Spleen (tissue), 11 donors: ENCODE measurements around the gene TBC1D24. TPM values are rescaled to one million over a fixed set of nuclear protein-coding genes. Genes with fewer than 3 reads are reported as not detected.

Experiments
- DNase-seq: peaks from one replicate; pipeline ENCODE4 v3.0.0-alpha.2; 2020
- H3K27ac ChIP-seq, 8 donors: fragments of 200-600 bp; sonication (generic) in 7 of 8; 1 replicate in 4 of 8; 2 replicates in 4 of 8; pipeline versions ENCODE4 v1.5.0 to v1.8.0; 2016 to 2021; ENCODE audit warnings: inconsistent platforms in 4 of 8, mild to moderate bottlenecking in 4 of 8, moderate library complexity in 1 of 8
- H3K27me3 ChIP-seq, 7 donors: fragments of 200-600 bp; sonication (generic) in 6 of 7; replicated peaks in 1 of 7; 1 replicate in 4 of 7; 2 replicates in 3 of 7; pipeline versions ENCODE4 v1.5.0 to v1.8.0; 2016 to 2021; ENCODE audit warnings: inconsistent platforms in 3 of 7, mild to moderate bottlenecking in 1 of 7
- H3K36me3 ChIP-seq, 6 donors: fragments of 200-600 bp; sonication (generic) in 5 of 6; 1 replicate in 4 of 6; 2 replicates in 2 of 6; pipeline versions ENCODE4 v1.5.0 to v1.8.0; 2016 to 2021; ENCODE audit warnings: inconsistent platforms in 2 of 6
- H3K4me1 ChIP-seq, 6 donors: fragments of 200-600 bp; sonication (generic) in 5 of 6; 1 replicate in 3 of 6; 2 replicates in 3 of 6; pipeline versions ENCODE4 v1.5.0 to v1.8.0; 2016 to 2021; ENCODE audit warnings: inconsistent platforms in 3 of 6
- H3K4me3 ChIP-seq, 8 donors: fragments of 200-600 bp; sonication (generic) in 7 of 8; 1 replicate in 4 of 8; 2 replicates in 4 of 8; pipeline versions ENCODE4 v1.5.0 to v1.8.0; 2016 to 2021; ENCODE audit warnings: inconsistent platforms in 4 of 8, mild to moderate bottlenecking in 4 of 8, moderate library complexity in 2 of 8
- H3K9me3 ChIP-seq, 8 donors: fragments of 200-600 bp; sonication (generic) in 7 of 8; 1 replicate in 4 of 8; 2 replicates in 4 of 8; pipeline versions ENCODE4 v1.5.0 to v1.8.0; 2016 to 2021; ENCODE audit warnings: inconsistent platforms in 4 of 8
- POLR2A ChIP-seq, 3 donors: fragments of 450-650 bp; IDR thresholded peaks; one replicate each; pipeline ENCODE4 v1.5.1; 2017; ENCODE audit warnings: antibody characterized with exemption in 3 of 3, mild to moderate bottlenecking in 1 of 3
- POLR2AphosphoS5 ChIP-seq, 3 donors: sonication (generic); formaldehyde crosslinking; IDR thresholded peaks; one replicate each; pipeline ENCODE4 v1.5.1; 2017; ENCODE audit warnings: antibody characterized with exemption in 3 of 3
- WGBS, 5 donors: extraction: QIAGEN DNeasy Blood & Tissue Kit in 3 of 5; methylation state at CpG; one replicate each; pipeline versions ENCODE4 v1.1.5 to v1.1.7; 2013 to 2018; 5-methylcytosine and 5-hydroxymethylcytosine counted together
- intact Hi-C: fragments of 100-400 bp; cut with DNase I; formaldehyde crosslinking; loops from one replicate; pipeline ENCODE4 v1.15.0; 2023; ENCODE audit warnings: low total_unique reads
- polyA plus RNA-seq, 3 donors: library from polyadenylated mRNA; stranded (reverse); fragments of 200-250 nt; gene quantifications; one replicate each; pipeline ENCODE4 v1.2.1, GENCODE V29; 2013
- total RNA-seq, 7 donors: library from RNA; depleted of rRNA in 3 of 7; stranded (reverse); fragments of >200 nt in 3 of 7; fragmentation: NEBNext Ultra II Directional in 4 of 7; extraction: Animal tissue kit (Norgen Biotek cat#: 25700) in 4 of 7; gene quantifications; one replicate each; pipeline versions ENCODE4 v1.1.0 to v1.2.1, GENCODE V29; 2016 to 2021
- TF ChIP-seq, protein P1 (sequence below), 11 experiments: fragments of 200-600 bp in 7 of 11; fragments of 450-650 bp in 4 of 11; sonication (generic) in 4 of 11; IDR thresholded peaks in 8 of 11; conservative IDR thresholded peaks in 3 of 11; 1 replicate in 7 of 11; 2 replicates in 4 of 11; pipeline versions ENCODE4 v1.4.0 to v1.8.0; 2016 to 2021; ENCODE audit warnings: antibody characterized with exemption in 11 of 11, inconsistent platforms in 4 of 11, mild to moderate bottlenecking in 1 of 11
- donor health status: healthy with polysubstance abuse.
- donor health status: DM: no; HTN: no; CAD: no; lungs with moderate emphysema.
- donor health status: DM: no; HTN: no; CAD: no.
- donor health status: Bipolar disorder and iron deficiency.
- donor health status: healthy.
- donor health status: DM: no; HTN: no; CAD: no.
- donor health status: DM: yes; HTN: yes; CAD: no.

TBC1D24 gene
- total and polyA plus RNA-seq, 10 donors, result 2.2 to 15.3 (median 11.3) TPM

DNA sequence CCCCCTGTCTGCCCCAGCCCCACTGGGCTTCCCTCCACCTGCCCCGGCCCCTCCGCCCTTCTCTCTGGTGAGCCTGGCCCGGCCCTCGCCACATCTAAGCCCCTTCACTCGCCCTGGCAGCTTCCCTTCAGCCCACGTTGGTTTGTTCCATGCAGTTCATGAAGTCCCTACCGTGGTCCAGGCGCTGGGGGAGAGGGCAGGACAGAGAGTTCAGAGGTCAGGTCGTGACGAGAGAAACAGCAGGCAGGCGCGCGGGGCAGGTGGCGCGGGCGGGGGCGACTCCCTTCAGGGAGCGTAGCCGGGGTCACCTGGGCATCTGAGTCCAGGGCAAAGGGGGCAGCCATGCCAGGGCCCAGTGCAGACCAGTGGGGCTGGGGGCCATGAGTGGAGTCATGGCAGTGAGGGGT is 23.9 kb upstream of the TBC1D24 start:
- 94 to 98% (median 95%) methylated on average over 19 of the region's 19 CpGs for WGBS, 5 donors
- no peak for DNase-seq
- peaks cover 2 to 100% (median 39%) of the 10 kb centered on the region in 6 donors for H3K36me3 ChIP-seq

DNA sequence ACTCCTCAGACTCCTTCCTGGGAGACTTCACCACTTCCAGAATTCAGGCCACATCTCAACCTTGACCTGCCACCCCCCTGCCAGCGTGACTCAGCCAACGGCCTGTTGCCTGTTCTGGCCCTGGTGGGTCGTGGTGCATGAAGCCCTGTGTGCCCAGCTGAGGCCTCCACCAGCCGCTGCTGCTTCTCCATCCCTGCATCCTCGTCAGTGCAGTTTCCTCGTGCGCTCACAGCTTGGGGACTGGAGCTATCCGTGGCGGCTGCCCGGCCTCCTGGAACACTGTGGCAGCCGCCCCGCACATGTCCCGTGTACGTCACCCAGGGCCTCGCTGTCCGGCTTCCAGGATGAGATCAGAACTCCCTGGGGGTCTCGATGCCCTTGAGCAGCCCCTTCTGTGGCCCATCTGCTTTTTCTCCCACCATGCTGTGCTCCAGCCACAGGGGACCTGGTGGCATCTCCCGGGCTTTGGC is 23.0 kb upstream of the TBC1D24 start:
- Histone ChIP-seq H3K4me3 (no peak overlapping the region), H3K9me3 (no peaks in the 10 kb centered on the region), H3K27me3 (no peaks in the 10 kb centered on the region), H3K36me3 (peaks cover 0 to 100% (median 34%) of the 10 kb centered on the region in 6 donors), H3K27ac (no peak overlapping the region), H3K4me1 (no peaks in the 10 kb centered on the region)
- TF ChIP-seq POLR2AphosphoS5 (IDR thresholded peaks at IDR 0.05) (no peak), POLR2A (IDR thresholded peaks at IDR 0.05) (no peak)
- TF ChIP-seq, protein P1, sequence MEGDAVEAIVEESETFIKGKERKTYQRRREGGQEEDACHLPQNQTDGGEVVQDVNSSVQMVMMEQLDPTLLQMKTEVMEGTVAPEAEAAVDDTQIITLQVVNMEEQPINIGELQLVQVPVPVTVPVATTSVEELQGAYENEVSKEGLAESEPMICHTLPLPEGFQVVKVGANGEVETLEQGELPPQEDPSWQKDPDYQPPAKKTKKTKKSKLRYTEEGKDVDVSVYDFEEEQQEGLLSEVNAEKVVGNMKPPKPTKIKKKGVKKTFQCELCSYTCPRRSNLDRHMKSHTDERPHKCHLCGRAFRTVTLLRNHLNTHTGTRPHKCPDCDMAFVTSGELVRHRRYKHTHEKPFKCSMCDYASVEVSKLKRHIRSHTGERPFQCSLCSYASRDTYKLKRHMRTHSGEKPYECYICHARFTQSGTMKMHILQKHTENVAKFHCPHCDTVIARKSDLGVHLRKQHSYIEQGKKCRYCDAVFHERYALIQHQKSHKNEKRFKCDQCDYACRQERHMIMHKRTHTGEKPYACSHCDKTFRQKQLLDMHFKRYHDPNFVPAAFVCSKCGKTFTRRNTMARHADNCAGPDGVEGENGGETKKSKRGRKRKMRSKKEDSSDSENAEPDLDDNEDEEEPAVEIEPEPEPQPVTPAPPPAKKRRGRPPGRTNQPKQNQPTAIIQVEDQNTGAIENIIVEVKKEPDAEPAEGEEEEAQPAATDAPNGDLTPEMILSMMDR (IDR thresholded peaks at IDR 0.05 in 8 of 11, conservative IDR thresholded peaks at IDR 0.05 in 3 of 11), result no peak
- WGBS, 5 donors, result 91 to 96% (median 95%) methylated on average over 18 of the region's 18 CpGs
- intact Hi-C loops, result no loop called here
- no peak for DNase-seq

More for the DNA sequence above, 23.9 kb upstream of the TBC1D24 start:
- no peak overlapping the region for H3K4me3 ChIP-seq
- H3K27me3 ChIP-seq, result no peaks in the 10 kb centered on the region
- H3K9me3 ChIP-seq, result no peaks in the 10 kb centered on the region
- no peaks in the 10 kb centered on the region for H3K4me1 ChIP-seq
- H3K27ac ChIP-seq, result no peak overlapping the region
- no peak for TF ChIP-seq POLR2AphosphoS5 (IDR thresholded peaks at IDR 0.05)
- TF ChIP-seq, protein P1 (IDR thresholded peaks at IDR 0.05 in 8 of 11, conservative IDR thresholded peaks at IDR 0.05 in 3 of 11), result no peak
- no peak for TF ChIP-seq POLR2A (IDR thresholded peaks at IDR 0.05)
- intact Hi-C loops, result no loop called here

- Histone ChIP-seq H3K27ac (no peak overlapping the region), H3K9me3 (no peaks in the 10 kb centered on the region), H3K36me3 (peaks cover 0 to 100% (median 32%) of the 10 kb centered on the region in 6 donors), H3K4me3 (no peak overlapping the region), H3K27me3 (no peaks in the 10 kb centered on the region), H3K4me1 (no peaks in the 10 kb centered on the region)
- TF ChIP-seq POLR2A (IDR thresholded peaks at IDR 0.05) (no peak), POLR2AphosphoS5 (IDR thresholded peaks at IDR 0.05) (no peak)
- TF ChIP-seq, protein P1 (IDR thresholded peaks at IDR 0.05 in 8 of 11, conservative IDR thresholded peaks at IDR 0.05 in 3 of 11), result no peak
- DNase-seq, result no peak
- 97 to 100% (median 97%) methylated on average over 8 of the region's 8 CpGs for WGBS, 5 donors
- intact Hi-C loops, result no loop called here
These were observed 22.3 kb upstream of the TBC1D24 start for GRCh38 chr16:2452650-2453049.

- no peaks in the 10 kb centered on the region for H3K27me3 ChIP-seq
- H3K36me3 ChIP-seq, result peaks cover 0 to 76% (median 19%) of the 10 kb centered on the region in 6 donors
- 92 to 98% (median 95%) methylated on average over 23 to 28 of the region's 28 CpGs for WGBS, 5 donors
- H3K4me3 ChIP-seq, result no peak overlapping the region
- H3K27ac ChIP-seq, result no peak overlapping the region
- intact Hi-C loops, result no loop called here
- peaks cover 0 to 17% (median 14%) of the 10 kb centered on the region in 6 donors for H3K4me1 ChIP-seq
- TF ChIP-seq, protein P1 (IDR thresholded peaks at IDR 0.05 in 8 of 11, conservative IDR thresholded peaks at IDR 0.05 in 3 of 11), result no peak
- TF ChIP-seq POLR2AphosphoS5 (IDR thresholded peaks at IDR 0.05) (no peak), POLR2A (IDR thresholded peaks at IDR 0.05) (no peak)
- DNase-seq, result no peak
- no peaks in the 10 kb centered on the region for H3K9me3 ChIP-seq
These were observed 19.7 kb upstream of the TBC1D24 start for GRCh38 chr16:2455081-2455845.
